Kidney epithelial cell (primary cell): ENCODE data around the gene HOXB4. TPM values are rescaled to one million over a fixed set of nuclear protein-coding genes. Genes with fewer than 3 reads are reported as not detected.
A peak's percentile ranks its signal among the peaks of the same experiment; 100 is the strongest.

Experiments
- DNase-seq: peaks from one replicate; pipeline ENCODE4 v3.0.0-alpha.2; 2010; ENCODE audit warnings: low read depth
- H3K27me3 ChIP-seq: 2 replicates; pipeline ENCODE4 v1.6.0; 2011; ENCODE audit warnings: low read length; ENCODE audit not compliant: control insufficient read depth, insufficient read depth
- H3K36me3 ChIP-seq: 2 replicates; pipeline ENCODE4 v1.5.1; 2011; ENCODE audit warnings: low read length; ENCODE audit not compliant: control insufficient read depth, insufficient read depth
- H3K4me3 ChIP-seq: 2 replicates; pipeline ENCODE4 v1.5.1; 2011; ENCODE audit warnings: low read depth, mild to moderate bottlenecking, control low read depth, low read length
- total RNA-seq: library from RNA; depleted of rRNA; stranded (reverse); fragments of >200 nt; gene quantifications from 2 replicates; pipeline ENCODE4 v1.2.3, GENCODE V29; 2015
- TF ChIP-seq, protein P1 (sequence below): IDR thresholded peaks from 2 replicates; pipeline ENCODE4 v1.5.1; 2011; ENCODE audit warnings: mild to moderate bottlenecking, moderate library complexity, low read length, control low read depth, inconsistent platforms; ENCODE audit not compliant: insufficient read depth, poor library complexity, severe bottlenecking

The HOXB4 gene
- total RNA-seq, 1 donor from 2014 or later: 3.6 TPM

DNA sequence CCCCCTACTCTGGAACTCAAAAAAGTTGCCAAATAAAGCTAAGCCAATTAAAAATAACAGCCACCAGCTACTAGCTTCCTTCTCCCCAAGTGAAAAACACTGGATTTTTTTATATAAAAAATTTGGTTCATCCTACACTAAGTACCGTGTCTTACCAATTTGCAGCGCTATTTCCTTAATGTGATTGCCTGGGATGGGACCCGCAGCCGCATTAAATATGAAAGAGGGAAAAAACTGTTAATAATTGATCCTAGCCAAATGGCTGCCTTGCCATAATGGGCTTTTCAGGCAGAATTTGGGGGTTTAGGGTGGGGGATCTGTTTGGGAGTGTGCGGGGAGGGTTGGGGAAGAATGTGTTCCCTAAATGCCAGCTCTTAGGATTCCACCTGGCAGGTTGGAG lies 46.0 kb upstream of the HOXB4 start:
- no peak for DNase-seq
- Histone ChIP-seq H3K4me3 (peak overlapping the region; percentile 88), H3K27me3 (no peaks in the 10 kb centered on the region), H3K36me3 (no peaks in the 10 kb centered on the region)
- TF ChIP-seq, protein P1, sequence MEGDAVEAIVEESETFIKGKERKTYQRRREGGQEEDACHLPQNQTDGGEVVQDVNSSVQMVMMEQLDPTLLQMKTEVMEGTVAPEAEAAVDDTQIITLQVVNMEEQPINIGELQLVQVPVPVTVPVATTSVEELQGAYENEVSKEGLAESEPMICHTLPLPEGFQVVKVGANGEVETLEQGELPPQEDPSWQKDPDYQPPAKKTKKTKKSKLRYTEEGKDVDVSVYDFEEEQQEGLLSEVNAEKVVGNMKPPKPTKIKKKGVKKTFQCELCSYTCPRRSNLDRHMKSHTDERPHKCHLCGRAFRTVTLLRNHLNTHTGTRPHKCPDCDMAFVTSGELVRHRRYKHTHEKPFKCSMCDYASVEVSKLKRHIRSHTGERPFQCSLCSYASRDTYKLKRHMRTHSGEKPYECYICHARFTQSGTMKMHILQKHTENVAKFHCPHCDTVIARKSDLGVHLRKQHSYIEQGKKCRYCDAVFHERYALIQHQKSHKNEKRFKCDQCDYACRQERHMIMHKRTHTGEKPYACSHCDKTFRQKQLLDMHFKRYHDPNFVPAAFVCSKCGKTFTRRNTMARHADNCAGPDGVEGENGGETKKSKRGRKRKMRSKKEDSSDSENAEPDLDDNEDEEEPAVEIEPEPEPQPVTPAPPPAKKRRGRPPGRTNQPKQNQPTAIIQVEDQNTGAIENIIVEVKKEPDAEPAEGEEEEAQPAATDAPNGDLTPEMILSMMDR: no peak

GRCh38 chr17:48623583-48623982 lies 45.4 kb upstream of the HOXB4 start:
- TF ChIP-seq, protein P1: no peak
- Histone ChIP-seq H3K36me3 (no peaks in the 10 kb centered on the region), H3K4me3 (peak overlapping the region; percentile 88), H3K27me3 (no peaks in the 10 kb centered on the region)
- DNase-seq: no peak

GRCh38 chr17:48622857-48623256 lies 44.7 kb upstream of the HOXB4 start:
- DNase-seq: no peak
- H3K4me3 ChIP-seq: peak overlapping the region; percentile 88
- peaks cover 3% of the 10 kb centered on the region for H3K27me3 ChIP-seq
- TF ChIP-seq, protein P1: no peak
- no peaks in the 10 kb centered on the region for H3K36me3 ChIP-seq

- Histone ChIP-seq H3K36me3 (no peaks in the 10 kb centered on the region), H3K4me3 (peak overlapping the region; percentile 22), H3K27me3 (peaks cover 6% of the 10 kb centered on the region)
- no peak for DNase-seq
- TF ChIP-seq, protein P1: no peak
These were observed 43.6 kb upstream of the HOXB4 start for GRCh38 chr17:48621410-48622392.

DNA sequence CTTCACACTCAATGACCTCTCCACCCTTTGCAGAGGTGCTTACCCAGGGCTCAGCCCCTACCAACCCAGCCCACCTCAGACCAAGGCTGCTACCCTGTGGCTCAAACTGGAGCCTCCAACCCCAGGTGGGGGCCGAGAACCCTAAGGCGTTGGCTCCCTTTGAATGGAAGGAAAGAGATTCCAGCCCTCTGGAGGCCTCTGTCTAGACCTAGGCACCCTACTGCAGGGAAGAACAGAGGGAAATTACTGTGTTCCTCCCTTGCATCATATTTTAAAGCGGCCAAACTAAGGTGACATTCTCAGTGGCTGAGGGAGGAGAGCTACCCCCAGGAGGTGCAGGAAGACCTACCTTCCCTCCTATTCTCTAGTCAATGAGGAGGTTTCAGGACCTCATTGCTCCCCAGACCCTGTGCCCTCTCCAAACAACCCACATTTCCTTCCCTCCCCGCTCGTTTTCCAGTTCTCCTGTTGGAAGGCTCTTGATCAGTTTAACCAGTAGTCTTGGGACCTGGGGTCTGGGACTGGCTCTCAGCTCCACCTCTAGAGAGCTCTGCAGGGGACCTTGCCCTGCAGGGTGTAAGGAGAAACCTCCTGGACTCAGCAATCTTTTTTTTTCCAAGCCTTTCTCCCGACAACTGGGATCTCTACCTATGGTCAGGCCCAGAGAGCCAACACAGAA lies 42.5 kb upstream of the HOXB4 start:
- Histone ChIP-seq H3K36me3 (no peaks in the 10 kb centered on the region), H3K27me3 (peaks cover 6% of the 10 kb centered on the region), H3K4me3 (peak overlapping the region; percentile 39)
- TF ChIP-seq, protein P1: no peak
- DNase-seq: no peak
